ENCODE results near the gene GALNT10. TPM values are rescaled to one million over a fixed set of nuclear protein-coding genes. Genes with fewer than 3 reads are reported as not detected.
A peak's percentile ranks its signal among the peaks of the same experiment; 100 is the strongest.

Gene GALNT10
- total and polyA plus RNA-seq, 9 of the 15 experiments (the other 6 are each of a cell fraction or from before 2014, with no cell fraction given): 4.6 to 37.1 (median 13.3) TPM

DNA sequence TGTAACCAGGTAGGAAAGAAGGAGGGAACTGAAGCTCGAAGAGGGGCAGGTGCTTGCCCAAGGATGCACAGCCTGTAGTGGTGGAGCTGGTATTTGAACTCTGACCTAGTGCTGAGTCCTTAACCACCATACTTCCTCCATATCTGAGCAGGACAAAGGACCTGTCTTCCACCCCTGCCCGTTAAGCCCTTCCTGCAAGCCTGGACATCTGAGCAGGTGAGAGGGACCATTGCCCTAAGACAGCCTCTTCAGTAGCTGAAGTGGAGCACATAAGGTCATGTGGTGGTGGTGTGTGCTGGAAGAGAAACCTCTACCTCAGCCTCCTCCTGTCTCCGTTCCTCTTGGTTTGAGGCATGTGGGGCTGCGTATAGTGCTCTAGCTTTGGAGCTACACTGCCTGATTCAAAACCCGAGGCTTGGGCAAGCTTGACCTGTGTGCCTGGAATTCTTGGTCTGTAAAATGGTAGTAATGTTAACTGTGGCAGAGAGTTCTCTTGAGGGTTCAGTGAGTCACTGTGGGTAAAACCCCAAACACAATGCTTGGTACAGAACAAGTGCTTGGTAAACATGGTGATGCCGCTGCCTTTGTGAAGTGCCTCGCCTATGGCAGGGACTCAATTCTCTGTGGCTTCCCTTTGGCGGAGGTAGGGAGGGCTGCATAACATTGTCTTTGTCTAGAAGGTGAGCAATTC is 7.4 kb downstream of the GALNT10 start (continued):
- TF ChIP-seq, protein P1, sequence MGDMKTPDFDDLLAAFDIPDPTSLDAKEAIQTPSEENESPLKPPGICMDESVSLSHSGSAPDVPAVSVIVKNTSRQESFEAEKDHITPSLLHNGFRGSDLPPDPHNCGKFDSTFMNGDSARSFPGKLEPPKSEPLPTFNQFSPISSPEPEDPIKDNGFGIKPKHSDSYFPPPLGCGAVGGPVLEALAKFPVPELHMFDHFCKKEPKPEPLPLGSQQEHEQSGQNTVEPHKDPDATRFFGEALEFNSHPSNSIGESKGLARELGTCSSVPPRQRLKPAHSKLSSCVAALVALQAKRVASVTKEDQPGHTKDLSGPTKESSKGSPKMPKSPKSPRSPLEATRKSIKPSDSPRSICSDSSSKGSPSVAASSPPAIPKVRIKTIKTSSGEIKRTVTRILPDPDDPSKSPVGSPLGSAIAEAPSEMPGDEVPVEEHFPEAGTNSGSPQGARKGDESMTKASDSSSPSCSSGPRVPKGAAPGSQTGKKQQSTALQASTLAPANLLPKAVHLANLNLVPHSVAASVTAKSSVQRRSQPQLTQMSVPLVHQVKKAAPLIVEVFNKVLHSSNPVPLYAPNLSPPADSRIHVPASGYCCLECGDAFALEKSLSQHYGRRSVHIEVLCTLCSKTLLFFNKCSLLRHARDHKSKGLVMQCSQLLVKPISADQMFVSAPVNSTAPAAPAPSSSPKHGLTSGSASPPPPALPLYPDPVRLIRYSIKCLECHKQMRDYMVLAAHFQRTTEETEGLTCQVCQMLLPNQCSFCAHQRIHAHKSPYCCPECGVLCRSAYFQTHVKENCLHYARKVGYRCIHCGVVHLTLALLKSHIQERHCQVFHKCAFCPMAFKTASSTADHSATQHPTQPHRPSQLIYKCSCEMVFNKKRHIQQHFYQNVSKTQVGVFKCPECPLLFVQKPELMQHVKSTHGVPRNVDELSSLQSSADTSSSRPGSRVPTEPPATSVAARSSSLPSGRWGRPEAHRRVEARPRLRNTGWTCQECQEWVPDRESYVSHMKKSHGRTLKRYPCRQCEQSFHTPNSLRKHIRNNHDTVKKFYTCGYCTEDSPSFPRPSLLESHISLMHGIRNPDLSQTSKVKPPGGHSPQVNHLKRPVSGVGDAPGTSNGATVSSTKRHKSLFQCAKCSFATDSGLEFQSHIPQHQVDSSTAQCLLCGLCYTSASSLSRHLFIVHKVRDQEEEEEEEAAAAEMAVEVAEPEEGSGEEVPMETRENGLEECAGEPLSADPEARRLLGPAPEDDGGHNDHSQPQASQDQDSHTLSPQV (IDR thresholded peaks at IDR 0.05): no peak
- TF ChIP-seq TAL1 (IDR thresholded peaks at IDR 0.05): no peak
- TF ChIP-seq STAG1 (CRISPR knock-in tag; IDR thresholded peaks at IDR 0.05; ENCODE audit: borderline replicate concordance): no peak
- TF ChIP-seq POLR3A (IDR thresholded peaks at IDR 0.05; ENCODE audit: borderline replicate concordance, extremely low read depth, insufficient read depth, insufficient read length): no peak
- no peak for TF ChIP-seq ZNF217 (CRISPR knock-in tag; IDR thresholded peaks at IDR 0.05)
- TF ChIP-seq CEBPG (CRISPR knock-in tag; IDR thresholded peaks at IDR 0.05): no peak
- TF ChIP-seq CEBPG (tag; conservative IDR thresholded peaks at IDR 0.05 in 1 of 2, IDR thresholded peaks at IDR 0.05 in 1 of 2): no peak
- TF ChIP-seq, protein P2, sequence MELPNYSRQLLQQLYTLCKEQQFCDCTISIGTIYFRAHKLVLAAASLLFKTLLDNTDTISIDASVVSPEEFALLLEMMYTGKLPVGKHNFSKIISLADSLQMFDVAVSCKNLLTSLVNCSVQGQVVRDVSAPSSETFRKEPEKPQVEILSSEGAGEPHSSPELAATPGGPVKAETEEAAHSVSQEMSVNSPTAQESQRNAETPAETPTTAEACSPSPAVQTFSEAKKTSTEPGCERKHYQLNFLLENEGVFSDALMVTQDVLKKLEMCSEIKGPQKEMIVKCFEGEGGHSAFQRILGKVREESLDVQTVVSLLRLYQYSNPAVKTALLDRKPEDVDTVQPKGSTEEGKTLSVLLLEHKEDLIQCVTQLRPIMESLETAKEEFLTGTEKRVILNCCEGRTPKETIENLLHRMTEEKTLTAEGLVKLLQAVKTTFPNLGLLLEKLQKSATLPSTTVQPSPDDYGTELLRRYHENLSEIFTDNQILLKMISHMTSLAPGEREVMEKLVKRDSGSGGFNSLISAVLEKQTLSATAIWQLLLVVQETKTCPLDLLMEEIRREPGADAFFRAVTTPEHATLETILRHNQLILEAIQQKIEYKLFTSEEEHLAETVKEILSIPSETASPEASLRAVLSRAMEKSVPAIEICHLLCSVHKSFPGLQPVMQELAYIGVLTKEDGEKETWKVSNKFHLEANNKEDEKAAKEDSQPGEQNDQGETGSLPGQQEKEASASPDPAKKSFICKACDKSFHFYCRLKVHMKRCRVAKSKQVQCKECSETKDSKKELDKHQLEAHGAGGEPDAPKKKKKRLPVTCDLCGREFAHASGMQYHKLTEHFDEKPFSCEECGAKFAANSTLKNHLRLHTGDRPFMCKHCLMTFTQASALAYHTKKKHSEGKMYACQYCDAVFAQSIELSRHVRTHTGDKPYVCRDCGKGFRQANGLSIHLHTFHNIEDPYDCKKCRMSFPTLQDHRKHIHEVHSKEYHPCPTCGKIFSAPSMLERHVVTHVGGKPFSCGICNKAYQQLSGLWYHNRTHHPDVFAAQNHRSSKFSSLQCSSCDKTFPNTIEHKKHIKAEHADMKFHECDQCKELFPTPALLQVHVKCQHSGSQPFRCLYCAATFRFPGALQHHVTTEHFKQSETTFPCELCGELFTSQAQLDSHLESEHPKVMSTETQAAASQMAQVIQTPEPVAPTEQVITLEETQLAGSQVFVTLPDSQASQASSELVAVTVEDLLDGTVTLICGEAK (IDR thresholded peaks at IDR 0.05): no peak
- TF ChIP-seq, protein P2 (CRISPR knock-in tag; IDR thresholded peaks at IDR 0.05): no peak
- no peak for TF ChIP-seq ZNF551 (CRISPR knock-in tag; IDR thresholded peaks at IDR 0.05)
- TF ChIP-seq SMAD2 (IDR thresholded peaks at IDR 0.05; ENCODE audit: low read depth, low read length): no peak
- TF ChIP-seq NR2C1 (IDR thresholded peaks at IDR 0.05): no peak; the same call in 1 of the 2 replicates
- TF ChIP-seq NR2C1 (tag; IDR thresholded peaks at IDR 0.05): peak; percentile 52
- TF ChIP-seq CBFA2T2 (conservative IDR thresholded peaks at IDR 0.05): no peak
- no peak for TF ChIP-seq MBD2 (IDR thresholded peaks at IDR 0.05; ENCODE audit: borderline replicate concordance, low read depth)

Data from K562 (cell line).